Esophagus muscularis mucosa (tissue), 4 donors: ENCODE measurements around the gene KNSTRN. TPM values are rescaled to one million over a fixed set of nuclear protein-coding genes. Genes with fewer than 3 reads are reported as not detected.

Experiments
- DNase-seq: peaks from one replicate; pipeline ENCODE4 v3.0.0-alpha.2; 2017; ENCODE audit errors: extremely low spot score
- H3K27ac ChIP-seq, 4 donors: fragments of 200-600 bp; sonication (generic); replicated peaks in 1 of 4; 1 replicate in 3 of 4; 2 replicates in 1 of 4; pipeline ENCODE4 v1.5.1; 2016 to 2019; ENCODE audit warnings: mild to moderate bottlenecking in 1 of 4
- H3K27me3 ChIP-seq, 4 donors: fragments of 200-600 bp; sonication (generic); one replicate each; pipeline versions ENCODE4 v1.5.1 to v1.6.0; 2016 to 2019
- H3K36me3 ChIP-seq, 4 donors: fragments of 200-600 bp; sonication (generic); one replicate each; pipeline ENCODE4 v1.5.1; 2016 to 2019
- H3K4me1 ChIP-seq, 4 donors: fragments of 200-600 bp; sonication (generic); one replicate each; pipeline ENCODE4 v1.5.1; 2016 to 2019
- H3K4me3 ChIP-seq, 4 donors: fragments of 200-600 bp; sonication (generic); 1 replicate in 2 of 4; 2 replicates in 2 of 4; pipeline ENCODE4 v1.5.1; 2016 to 2019; ENCODE audit warnings: mild to moderate bottlenecking in 4 of 4, moderate library complexity in 1 of 4
- H3K9me3 ChIP-seq, 4 donors: fragments of 200-600 bp; sonication (generic); 1 replicate in 3 of 4; 2 replicates in 1 of 4; pipeline ENCODE4 v1.5.1; 2016 to 2019
- EP300 ChIP-seq: sonication (generic); formaldehyde crosslinking; IDR thresholded peaks from one replicate; pipeline ENCODE4 v1.6.1; 2017; ENCODE audit warnings: antibody characterized with exemption
- POLR2A ChIP-seq: fragments of 450-650 bp; IDR thresholded peaks from one replicate; pipeline ENCODE4 v1.6.1; 2017; ENCODE audit warnings: antibody characterized with exemption, moderate library complexity, mild to moderate bottlenecking, low read depth
- POLR2AphosphoS5 ChIP-seq, 2 donors: sonication (generic); formaldehyde crosslinking; IDR thresholded peaks; one replicate each; pipeline ENCODE4 v1.6.1; 2017; ENCODE audit warnings: antibody characterized with exemption in 2 of 2
- WGBS: methylation state at CpG from one replicate; pipeline ENCODE4 v1.1.5; 2018; 5-methylcytosine and 5-hydroxymethylcytosine counted together
- intact Hi-C: fragments of 100-400 bp; cut with DNase I; formaldehyde crosslinking; loops from one replicate; pipeline ENCODE4 v1.15.1; 2023
- total RNA-seq, 4 donors: library from RNA; depleted of rRNA; stranded (reverse); fragments of >200 nt; gene quantifications; one replicate each; pipeline versions ENCODE4 v1.1.0 to v1.2.1, GENCODE V29; 2016
- TF ChIP-seq, protein P1 (sequence below), 3 experiments: fragments of 200-600 bp in 2 of 3; fragments of 450-650 bp in 1 of 3; sonication (generic) in 2 of 3; IDR thresholded peaks; one replicate each; pipeline ENCODE4 v1.5.1; 2017 to 2019; ENCODE audit warnings: antibody characterized with exemption in 3 of 3, mild to moderate bottlenecking in 2 of 3, moderate library complexity in 1 of 3

Gene KNSTRN
- total RNA-seq, 4 donors from 2014 or later: 4.6 to 15.6 (median 6.4) TPM

DNA sequence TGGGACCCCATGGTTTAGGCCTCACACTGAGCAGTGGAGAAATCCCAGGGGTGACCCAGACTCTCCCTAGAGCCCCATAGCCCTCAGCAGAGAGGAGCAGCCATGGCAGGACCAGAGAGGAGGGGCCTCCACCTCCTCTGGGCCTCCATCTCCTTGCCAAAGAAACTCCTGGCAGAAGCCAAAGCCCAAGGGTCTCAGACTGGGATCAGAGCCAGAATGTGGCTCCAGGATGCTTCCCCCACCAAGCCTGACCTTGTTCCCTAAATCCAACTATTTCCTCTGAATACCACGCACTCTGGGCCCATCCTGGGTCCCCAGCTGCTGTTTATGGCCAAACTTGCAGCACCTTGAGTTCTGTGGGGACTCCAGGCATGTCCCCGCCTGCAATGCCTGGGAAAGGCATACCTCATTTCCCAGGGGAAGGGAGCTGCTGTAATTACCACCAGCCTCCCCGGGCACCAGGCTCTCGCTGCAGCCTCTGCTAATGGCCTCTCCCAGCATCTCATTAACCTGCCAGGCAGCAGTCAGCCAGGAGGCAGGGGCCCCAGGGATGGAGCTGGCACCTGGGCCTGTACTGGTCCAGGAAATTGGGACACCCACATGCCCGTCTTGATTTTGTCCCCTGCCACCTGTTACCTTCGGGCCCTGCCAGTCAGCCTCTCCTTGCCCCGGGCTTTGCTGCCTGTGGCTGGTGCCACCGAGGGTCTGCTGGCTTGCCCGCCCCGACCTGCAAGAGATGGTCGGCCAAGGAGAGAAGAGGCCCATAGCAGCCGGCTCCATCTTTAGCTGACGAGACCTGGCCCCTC is 46.4 kb upstream of the KNSTRN start:
- peaks cover 83 to 100% (median 99%) of the 10 kb centered on the region in 4 donors for H3K4me1 ChIP-seq
- peaks cover 8 to 36% (median 26%) of the 10 kb centered on the region in 4 donors for H3K36me3 ChIP-seq
- no peak for DNase-seq
- H3K27ac ChIP-seq: peak overlapping the region; percentile 96 to 98 (median 98)
- H3K4me3 ChIP-seq: no peak overlapping the region
- TF ChIP-seq, protein P1, sequence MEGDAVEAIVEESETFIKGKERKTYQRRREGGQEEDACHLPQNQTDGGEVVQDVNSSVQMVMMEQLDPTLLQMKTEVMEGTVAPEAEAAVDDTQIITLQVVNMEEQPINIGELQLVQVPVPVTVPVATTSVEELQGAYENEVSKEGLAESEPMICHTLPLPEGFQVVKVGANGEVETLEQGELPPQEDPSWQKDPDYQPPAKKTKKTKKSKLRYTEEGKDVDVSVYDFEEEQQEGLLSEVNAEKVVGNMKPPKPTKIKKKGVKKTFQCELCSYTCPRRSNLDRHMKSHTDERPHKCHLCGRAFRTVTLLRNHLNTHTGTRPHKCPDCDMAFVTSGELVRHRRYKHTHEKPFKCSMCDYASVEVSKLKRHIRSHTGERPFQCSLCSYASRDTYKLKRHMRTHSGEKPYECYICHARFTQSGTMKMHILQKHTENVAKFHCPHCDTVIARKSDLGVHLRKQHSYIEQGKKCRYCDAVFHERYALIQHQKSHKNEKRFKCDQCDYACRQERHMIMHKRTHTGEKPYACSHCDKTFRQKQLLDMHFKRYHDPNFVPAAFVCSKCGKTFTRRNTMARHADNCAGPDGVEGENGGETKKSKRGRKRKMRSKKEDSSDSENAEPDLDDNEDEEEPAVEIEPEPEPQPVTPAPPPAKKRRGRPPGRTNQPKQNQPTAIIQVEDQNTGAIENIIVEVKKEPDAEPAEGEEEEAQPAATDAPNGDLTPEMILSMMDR (IDR thresholded peaks at IDR 0.05): no peak
- TF ChIP-seq EP300: no peak
- no peak for TF ChIP-seq POLR2AphosphoS5 (IDR thresholded peaks at IDR 0.05)
- no peak for TF ChIP-seq POLR2A
- H3K27me3 ChIP-seq: no peaks in the 10 kb centered on the region
- WGBS: 78% methylated on average over 4 of the region's 13 CpGs
- no peaks in the 10 kb centered on the region for H3K9me3 ChIP-seq
- intact Hi-C loops: no loop called here

DNA sequence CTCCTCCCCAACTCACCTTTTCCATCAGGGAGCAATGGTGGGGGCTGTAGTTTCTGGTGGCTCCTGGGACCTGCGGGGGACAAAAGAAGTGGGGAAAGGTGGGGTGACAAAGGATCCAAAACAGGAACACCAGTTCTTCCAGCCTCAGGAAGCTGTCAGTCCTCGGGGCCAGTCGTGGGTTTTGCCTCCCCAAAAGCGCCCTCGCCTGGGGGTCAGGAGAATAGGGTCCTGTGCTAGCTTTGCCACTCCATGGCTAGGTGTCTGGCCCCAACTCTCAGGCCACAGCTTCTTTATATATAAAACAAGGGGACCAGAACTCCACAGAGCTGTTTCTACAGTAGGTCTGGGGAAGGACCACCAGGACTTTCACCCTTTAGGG is 45.8 kb upstream of the KNSTRN start:
- intact Hi-C loops: no loop called here

DNA sequence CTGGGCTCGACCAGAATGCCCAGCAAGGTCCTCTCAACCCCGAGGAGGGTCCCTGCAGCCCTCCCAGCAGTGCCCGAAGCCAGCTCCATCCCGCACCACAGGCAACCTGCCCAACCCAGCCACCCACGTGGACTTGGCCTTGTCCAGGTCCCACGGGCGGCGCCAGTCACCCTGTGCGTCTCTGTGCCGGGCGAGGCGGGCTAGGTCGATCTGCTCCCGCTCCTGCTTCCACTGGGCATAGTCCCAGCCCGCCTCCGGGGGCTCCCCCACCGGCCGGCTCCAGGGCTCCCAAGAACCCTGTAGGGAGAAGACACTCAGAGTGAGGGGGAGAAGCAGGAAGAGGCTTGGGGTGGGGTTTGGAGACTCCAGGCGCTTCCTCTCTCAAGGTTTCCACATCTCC is 44.9 kb upstream of the KNSTRN start:
- WGBS: 56% methylated on average over 7 of the region's 19 CpGs
- peak overlapping the region; percentile 56 to 65 (median 64) for H3K4me3 ChIP-seq

More for the DNA sequence above, 45.8 kb upstream of the KNSTRN start:
- DNase-seq: no peak
- Histone ChIP-seq H3K27me3 (no peaks in the 10 kb centered on the region), H3K4me3 (no peak overlapping the region), H3K4me1 (peaks cover 83 to 100% (median 100%) of the 10 kb centered on the region in 4 donors), H3K27ac (peak overlapping the region; percentile 96 to 98 (median 98)), H3K36me3 (peaks cover 8 to 36% (median 26%) of the 10 kb centered on the region in 4 donors), H3K9me3 (no peaks in the 10 kb centered on the region)
- TF ChIP-seq, protein P1 (IDR thresholded peaks at IDR 0.05): peak in 1 of 3 experiments; percentile 6
- no peak for TF ChIP-seq EP300
- 73% methylated on average over 5 of the region's 5 CpGs for WGBS

DNA sequence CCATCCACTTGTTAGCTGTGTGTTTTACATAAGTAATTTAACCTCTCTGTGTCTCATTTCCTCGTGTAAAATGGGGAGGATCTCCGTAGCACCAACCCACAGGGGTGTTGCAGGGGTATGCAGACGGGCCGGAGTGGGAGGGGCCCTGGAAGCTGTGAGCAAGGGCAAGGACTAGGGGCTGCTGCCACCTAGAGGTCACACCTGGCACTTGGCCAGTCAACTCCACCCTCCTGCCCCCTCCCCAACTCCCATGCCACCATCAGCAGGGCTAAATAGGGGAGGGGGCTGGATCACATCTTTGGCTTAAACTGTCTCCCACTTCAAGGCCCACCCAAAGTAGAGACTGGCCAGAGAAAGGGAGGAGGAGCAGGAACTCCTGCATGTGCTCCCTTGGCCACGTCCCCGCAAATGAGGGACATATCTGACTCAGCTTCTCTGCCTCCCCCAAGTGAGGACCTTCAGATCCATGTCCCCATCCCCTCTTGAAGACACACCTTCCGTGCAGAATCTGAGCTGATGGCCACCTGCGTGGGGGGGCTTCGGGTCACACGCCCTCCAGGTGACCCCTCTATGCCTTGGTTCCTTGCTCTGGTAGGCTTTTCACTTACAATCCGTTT is 44.4 kb upstream of the KNSTRN start:
- intact Hi-C loops: loop anchor here (2.0 kb wide), 1 partner anchor 15 kb away; the partner anchor contains the start of gene INAFM2
- Histone ChIP-seq H3K36me3 (peaks cover 8 to 36% (median 26%) of the 10 kb centered on the region in 4 donors), H3K4me3 (peak overlapping the region; percentile 56 to 65 (median 64)), H3K4me1 (peaks cover 94 to 100% (median 98%) of the 10 kb centered on the region in 4 donors), H3K27me3 (no peaks in the 10 kb centered on the region), H3K27ac (peak overlapping the region; percentile 96 to 98 (median 98)), H3K9me3 (no peaks in the 10 kb centered on the region)
- no peak for DNase-seq
- 31% methylated on average over 11 of the region's 11 CpGs for WGBS
- TF ChIP-seq, protein P1 (IDR thresholded peaks at IDR 0.05): peak; percentile 66 to 79 (median 67)
- TF ChIP-seq POLR2AphosphoS5 (IDR thresholded peaks at IDR 0.05) (peak in 1 of 2 donors; percentile 38), POLR2A (no peak), EP300 (no peak)

More for the DNA sequence above, 44.9 kb upstream of the KNSTRN start:
- no peaks in the 10 kb centered on the region for H3K27me3 ChIP-seq
- peaks cover 8 to 36% (median 26%) of the 10 kb centered on the region in 4 donors for H3K36me3 ChIP-seq
- H3K9me3 ChIP-seq: no peaks in the 10 kb centered on the region
- intact Hi-C loops: no loop called here
- no peak for DNase-seq
- H3K27ac ChIP-seq: peak overlapping the region; percentile 96 to 98 (median 98)
- H3K4me1 ChIP-seq: peaks cover 90 to 100% (median 98%) of the 10 kb centered on the region in 4 donors
- no peak for TF ChIP-seq EP300
- no peak for TF ChIP-seq POLR2AphosphoS5 (IDR thresholded peaks at IDR 0.05)
- no peak for TF ChIP-seq POLR2A
- TF ChIP-seq, protein P1 (IDR thresholded peaks at IDR 0.05): no peak
